Left cardiac atrium (tissue), 4 donors: ENCODE measurements around the gene TMEM200A. TPM values are rescaled to one million over a fixed set of nuclear protein-coding genes. Genes with fewer than 3 reads are reported as not detected.
"Not testable (repeated sequence)": the region's sequence is repeated elsewhere in the genome, so short reads cannot be mapped to it uniquely, and the experiment has no call there.

Source experiments
- ATAC-seq, 2 donors: fragments of 200-7000 bp; cut with Tn5 transposase; one replicate each; pipeline ENCODE4 v1.9.1; 2020; ENCODE audit warnings: mild to moderate bottlenecking in 2 of 2, moderate library complexity in 2 of 2
- DNase-seq: peaks from one replicate; pipeline ENCODE4 v3.0.0-alpha.2; 2020
- intact Hi-C, 2 donors: fragments of 100-400 bp; cut with DNase I; formaldehyde crosslinking; loops; one replicate each; pipeline versions ENCODE4 v1.14.1 to v1.15.1; 2022 to 2023
- long read RNA-seq: library from polyadenylated mRNA; unstranded; transcript quantifications from one replicate; pipeline ENCODE4 v2.0.0, GENCODE V29; 2021
- total RNA-seq, 2 donors: library from RNA; stranded (reverse); fragmentation: NEBNext Ultra II Directional; extraction: Animal tissue kit (Norgen Biotek cat#: 25700); gene quantifications; one replicate each; pipeline ENCODE4 v1.2.1, GENCODE V29; 2021
- donor health status: DM: no; HTN: yes; CAD: no.
- donor health status: DM: no; HTN: yes; CAD: no; lungs with severe emphysema.
- donor health status: DM: yes; HTN: yes; CAD: no.
- donor health status: Dilated cardiomyopathy.

Gene TMEM200A
- total RNA-seq, result under 1 TPM; 0.29 to 0.65 TPM
- long read RNA-seq, result 0 reads

DNA sequence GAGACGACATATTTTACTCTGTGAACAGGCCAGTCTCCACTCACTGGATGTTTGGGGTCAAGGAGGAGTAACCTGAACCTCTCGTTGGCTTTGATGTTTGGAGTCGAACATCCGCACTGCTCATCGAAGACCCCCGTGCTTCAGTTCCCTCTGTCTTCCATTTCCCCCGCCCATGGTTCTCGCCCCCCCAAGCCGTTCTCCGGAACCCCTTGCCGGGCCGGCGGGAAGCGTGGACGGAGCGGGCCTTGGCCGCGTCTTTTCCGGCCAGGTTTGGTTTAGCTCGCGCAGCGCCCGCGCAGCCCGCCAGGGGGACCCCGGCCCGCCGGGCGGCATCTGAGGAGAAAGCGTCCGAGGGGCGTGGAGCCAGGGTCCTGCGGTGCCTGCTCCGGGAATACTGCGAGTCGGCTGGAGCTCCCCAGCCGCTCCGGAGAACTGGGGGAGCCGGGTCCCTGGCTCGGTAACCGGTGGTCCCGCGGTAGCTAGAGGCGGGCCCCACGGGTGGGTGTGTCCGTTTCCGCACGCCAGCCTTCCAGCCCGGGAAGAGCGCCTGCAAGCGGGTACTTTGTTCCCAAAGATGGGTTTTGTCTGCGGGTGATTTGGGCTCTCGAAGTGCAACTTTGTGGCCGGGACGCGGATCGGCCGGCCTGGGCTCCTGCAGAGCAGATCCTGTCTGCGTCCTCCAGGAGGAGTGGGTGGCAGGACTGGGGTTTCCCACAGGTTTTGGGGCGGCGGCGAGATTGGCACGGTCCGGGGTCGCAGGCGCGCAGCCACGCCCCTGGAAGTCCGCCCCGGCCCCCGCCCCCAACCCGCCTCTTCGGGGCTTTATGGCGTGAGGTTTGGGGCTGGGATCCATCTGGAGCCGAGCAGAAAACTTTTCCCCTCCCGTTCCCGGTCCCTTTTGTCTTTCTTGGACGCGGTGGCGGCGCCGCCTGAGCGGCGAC, at the start of gene TMEM200A:
TMEM200A (plus strand) TSS at position 852 of the 941 bp plus-strand sequence. CDS start 74,406 bp downstream, outside the sequence.
- intact Hi-C loops, result no loop called here
- DNase-seq (peak; percentile 34), ATAC-seq (peak; percentile 73 to 78)

DNA sequence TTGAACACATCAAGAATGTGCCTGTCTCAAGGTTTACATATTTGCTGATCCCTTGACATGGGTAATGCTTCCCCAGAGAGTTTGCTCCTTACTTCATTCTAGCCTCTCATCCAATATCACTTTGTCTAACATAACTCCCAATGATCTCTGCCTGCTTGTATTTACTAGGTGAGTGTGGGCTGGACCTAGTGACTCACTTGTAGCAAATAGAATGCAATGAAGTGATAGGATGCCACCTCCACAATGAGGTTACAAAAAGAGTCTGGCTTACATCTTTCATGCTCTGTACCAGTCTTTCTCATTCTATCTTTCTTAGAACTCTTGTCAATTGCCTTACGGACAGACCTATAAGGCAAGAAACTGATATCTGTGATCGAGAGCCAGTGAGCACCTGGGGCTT, 44.9 kb upstream of the TMEM200A start:
- ATAC-seq, result no peak
- intact Hi-C loops, result loop anchor here in 1 of 2 donors (5.0 kb wide), 2 partner anchors 376 to 551 kb away; no protein-coding TSS in a partner anchor
- DNase-seq, result no peak

- no peak for ATAC-seq
- peak; percentile 26 for DNase-seq
- intact Hi-C loops, result loop anchor here in 1 of 2 donors (5.0 kb wide), 2 partner anchors 375 to 550 kb away; no protein-coding TSS in a partner anchor
Observed at GRCh38 chr6:130322673-130323268, 43.0 kb upstream of the TMEM200A start.

- ATAC-seq, result peak in 1 of 2 donors; percentile 74
- no peak for DNase-seq
- intact Hi-C loops, result loop anchor here in 1 of 2 donors (5.0 kb wide), 2 partner anchors 373 to 548 kb away; no protein-coding TSS in a partner anchor
Observed at GRCh38 chr6:130324657-130325056, 41.2 kb upstream of the TMEM200A start.

DNA sequence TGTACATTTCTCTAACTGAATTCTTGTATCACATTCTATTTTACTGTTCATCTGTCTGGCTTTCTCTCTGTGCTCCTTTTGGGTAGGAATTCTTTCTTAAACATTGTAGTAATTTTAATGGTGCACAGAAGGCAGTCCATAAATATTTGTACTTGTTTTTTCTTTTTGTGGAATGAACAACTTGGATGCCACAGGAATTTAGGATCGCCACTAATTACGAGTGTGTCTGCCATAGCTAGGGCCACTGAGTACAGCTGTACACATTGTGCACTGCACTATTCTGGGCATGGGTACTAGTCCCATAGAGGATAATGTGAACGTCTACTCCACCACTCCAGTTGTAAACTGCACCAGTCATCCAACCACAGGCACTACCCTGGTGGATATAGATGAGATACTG, 39.3 kb upstream of the TMEM200A start:
- intact Hi-C loops, result no loop called here
- no peak for ATAC-seq
- DNase-seq, result no peak

GRCh38 chr6:130337534-130337933, 28.3 kb upstream of the TMEM200A start:
- no peak for DNase-seq
- no peak for ATAC-seq
- intact Hi-C loops, result no loop called here

GRCh38 chr6:130346324-130346723, 19.5 kb upstream of the TMEM200A start:
- intact Hi-C loops, DNase-seq, ATAC-seq: not testable (repeated sequence)

GRCh38 chr6:130354322-130354721, 11.5 kb upstream of the TMEM200A start:
- DNase-seq (no peak), ATAC-seq (no peak)
- intact Hi-C loops, result no loop called here

DNA sequence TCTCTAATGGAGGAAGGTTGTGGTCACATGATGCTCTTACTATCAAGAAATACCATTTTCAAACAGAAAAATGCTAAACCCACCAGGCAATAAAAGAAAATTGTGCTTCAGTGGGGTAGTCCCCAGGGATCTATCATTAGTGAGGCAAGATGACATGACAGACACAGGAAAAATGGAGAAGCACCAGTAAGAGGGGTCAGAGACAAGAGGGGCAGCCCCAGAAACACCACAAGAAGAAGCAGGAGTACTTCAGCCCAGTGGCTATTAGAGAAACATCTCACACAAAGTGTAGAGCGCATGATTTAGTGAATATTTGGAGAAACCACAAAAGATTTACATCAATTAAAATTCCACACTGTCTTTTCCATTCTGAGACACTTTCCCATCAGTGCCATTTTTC, 10.2 kb upstream of the TMEM200A start:
- ATAC-seq (no peak), DNase-seq (no peak)
- intact Hi-C loops, result no loop called here

DNA sequence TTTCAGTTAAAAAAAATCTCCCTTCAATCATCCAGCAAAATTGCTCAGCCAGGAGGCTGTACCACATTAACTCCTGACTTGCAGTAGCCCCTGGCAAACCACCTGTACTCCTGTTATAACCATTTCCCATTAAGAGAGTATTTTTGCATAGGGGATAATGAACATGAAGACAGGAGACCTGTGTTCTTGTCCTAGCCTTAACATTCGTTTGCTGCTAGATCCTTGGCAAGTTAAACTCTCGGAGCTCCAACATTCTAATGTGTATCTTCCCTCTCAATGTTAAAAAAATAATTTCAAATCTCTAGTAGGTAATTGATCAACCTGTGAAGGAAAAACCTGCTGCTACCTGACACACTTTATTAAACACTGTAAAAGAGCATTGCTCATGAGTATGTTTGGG, 8.4 kb upstream of the TMEM200A start:
- ATAC-seq, result no peak
- intact Hi-C loops, result no loop called here
- DNase-seq, result no peak

GRCh38 chr6:130359736-130360135, 6.1 kb upstream of the TMEM200A start:
- intact Hi-C loops, result no loop called here

GRCh38 chr6:130362128-130362527, 3.7 kb upstream of the TMEM200A start:
- intact Hi-C loops, result no loop called here
- ATAC-seq, result no peak
- DNase-seq, result no peak

More at GRCh38 chr6:130359736-130360135, 6.1 kb upstream of the TMEM200A start:
- ATAC-seq, result no peak
- no peak for DNase-seq

GRCh38 chr6:130364224-130364780, 1.5 kb upstream of the TMEM200A start:
- ATAC-seq (no peak), DNase-seq (no peak)
- intact Hi-C loops, result no loop called here

GRCh38 chr6:130366107-130367005, 539 bp downstream of the TMEM200A start:
- DNase-seq (peak; percentile 24), ATAC-seq (peak; percentile 58 to 68)
- intact Hi-C loops, result no loop called here

DNA sequence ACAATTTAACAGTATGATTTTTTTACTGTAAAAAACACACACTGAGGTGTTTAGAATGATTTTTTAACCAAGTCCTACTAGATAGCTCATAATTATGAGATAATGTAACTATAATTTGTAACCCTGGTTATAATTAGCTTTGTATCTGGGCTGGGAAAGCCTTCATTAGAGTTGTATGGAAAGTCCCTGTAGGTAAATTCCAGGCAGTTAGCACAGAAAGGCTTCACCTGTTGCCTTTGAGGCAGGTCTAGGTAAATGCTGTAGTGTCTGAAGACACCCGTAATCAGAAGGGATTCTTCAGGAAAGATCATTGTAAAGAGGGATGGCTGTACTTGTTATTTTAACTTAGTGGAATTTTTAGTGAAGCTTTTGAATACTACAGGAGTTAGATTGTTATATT, 1.9 kb downstream of the TMEM200A start:
- no peak for DNase-seq
- intact Hi-C loops, result no loop called here

DNA sequence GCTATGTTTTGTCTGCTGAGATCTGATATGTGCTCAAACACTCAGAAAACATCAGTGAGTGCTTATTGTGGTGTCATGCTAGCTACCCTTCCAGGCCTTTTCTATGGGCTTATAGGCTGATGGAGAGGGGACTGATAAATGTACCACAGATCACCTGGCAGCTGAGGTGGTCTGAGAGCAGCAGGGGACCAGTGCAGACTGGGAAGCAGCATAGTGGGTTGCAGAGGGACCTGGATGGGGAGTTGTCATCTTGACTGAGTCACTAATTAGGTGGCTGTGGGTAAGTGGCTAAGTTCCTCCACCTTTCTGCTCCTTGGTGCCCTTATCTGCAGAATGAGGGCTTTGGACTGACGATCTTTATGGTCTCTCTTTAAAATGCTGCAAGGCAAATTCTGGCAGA, 2.8 kb downstream of the TMEM200A start:
- no peak for DNase-seq
- intact Hi-C loops, result no loop called here
- ATAC-seq, result no peak

More for the DNA sequence above, 1.9 kb downstream of the TMEM200A start:
- no peak for ATAC-seq

DNA sequence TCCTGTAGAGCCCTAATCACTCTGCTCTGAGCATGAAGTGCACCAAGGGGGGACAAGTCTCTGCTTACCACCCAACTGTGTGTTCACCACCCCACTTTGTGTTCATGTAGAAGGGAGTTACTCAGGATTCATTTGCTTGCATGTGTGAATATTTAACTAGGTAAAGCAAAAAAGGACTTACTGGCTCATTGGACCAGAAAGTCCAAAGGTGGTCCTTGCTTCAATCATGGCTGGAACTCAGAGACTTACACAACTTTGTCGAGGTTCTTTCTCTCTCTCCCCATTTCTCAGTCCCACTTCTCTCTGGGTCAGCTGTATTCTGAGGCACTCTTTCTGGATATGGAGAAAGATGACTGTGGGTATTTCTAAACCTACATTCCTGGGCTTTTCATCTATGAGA, 4.0 kb downstream of the TMEM200A start:
- ATAC-seq, result no peak
- intact Hi-C loops, result no loop called here
- DNase-seq, result no peak

DNA sequence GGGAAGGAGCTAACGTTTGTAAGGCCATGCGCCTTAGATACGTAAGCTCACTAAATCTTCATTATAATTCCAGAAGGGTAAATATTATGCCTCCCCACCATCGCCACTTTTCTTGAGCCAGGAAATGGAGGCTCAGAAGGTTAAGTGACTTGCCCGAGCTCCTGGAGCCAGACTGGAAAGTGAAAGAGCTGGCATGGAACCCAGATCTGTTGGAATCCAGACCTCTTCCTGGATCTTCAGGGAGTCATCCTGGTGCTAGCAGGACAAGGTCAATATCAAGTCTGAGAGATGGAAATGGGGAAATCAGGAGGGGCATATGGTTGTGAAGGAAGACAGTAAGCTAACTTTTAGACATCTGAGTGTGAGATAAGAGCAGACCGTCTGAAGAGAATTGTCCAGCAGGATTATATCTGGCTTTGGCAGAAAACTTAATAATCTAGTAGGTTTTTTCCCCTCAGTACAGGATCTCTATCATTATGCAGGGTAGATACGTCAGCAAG, 6.2 kb downstream of the TMEM200A start:
- DNase-seq (no peak), ATAC-seq (no peak)
- intact Hi-C loops, result no loop called here

DNA sequence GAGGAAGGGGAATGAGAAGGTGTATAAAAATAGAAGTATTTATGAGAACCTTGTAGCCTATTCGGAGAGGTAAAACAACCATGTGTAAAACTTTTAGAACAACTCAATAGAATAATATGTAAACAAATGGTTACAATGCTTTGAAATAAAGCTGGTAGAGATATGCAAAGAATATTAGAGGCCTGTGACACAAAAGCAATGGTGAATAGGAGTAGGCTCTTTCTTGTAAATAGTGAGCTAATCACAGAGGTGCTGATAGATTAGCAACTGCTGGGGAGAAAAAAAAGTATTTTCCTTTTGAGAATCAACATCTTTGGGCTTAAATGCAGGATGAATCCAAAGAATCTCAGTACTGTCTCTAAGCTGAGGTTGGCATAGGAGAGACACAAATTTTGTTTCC, 7.0 kb downstream of the TMEM200A start:
- no peak for DNase-seq
- intact Hi-C loops, result no loop called here

More for the DNA sequence above, 7.0 kb downstream of the TMEM200A start:
- ATAC-seq, result no peak
